HL-60 (cell line): ENCODE results near the gene LITAFD.
"Not testable (repeated sequence)": the region's sequence is repeated elsewhere in the genome, so short reads cannot be mapped to it uniquely, and the experiment has no call there.

ENCODE experiments used
- CTCF ChIP-seq: IDR thresholded peaks from one replicate; pipeline ENCODE4 v1.5.1; 2011; ENCODE audit warnings: low read length, control low read depth, inconsistent platforms; ENCODE audit not compliant: insufficient read depth
- GABPA ChIP-seq: IDR thresholded peaks from 2 replicates; pipeline ENCODE4 v1.6.1; 2012; ENCODE audit warnings: low read depth

DNA sequence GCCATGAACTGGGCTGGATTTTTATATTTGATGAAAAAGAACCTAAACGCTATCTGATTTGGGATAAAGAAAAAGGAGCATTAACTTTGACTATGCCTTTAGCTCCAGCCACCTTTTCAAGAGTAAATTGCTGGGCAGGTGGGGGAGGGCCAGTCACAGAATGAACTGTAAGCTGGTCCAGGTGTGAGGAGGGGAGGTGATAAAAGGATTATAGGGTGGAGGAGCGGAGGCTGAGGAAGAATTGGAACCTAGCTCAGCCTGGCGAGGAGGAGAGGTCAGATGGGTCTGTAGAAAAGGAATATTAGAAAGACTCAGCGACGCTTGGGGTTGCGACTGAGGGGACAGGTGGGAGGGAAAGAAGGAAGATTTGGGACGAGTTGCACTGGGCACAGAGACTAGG, 45.4 kb upstream of the LITAFD start:
- TF ChIP-seq GABPA, CTCF: not testable (repeated sequence)
